IPS DF 6.9 (cell line): ENCODE measurements around the gene TMEM94.

Experiments
- DNase-seq: peaks from one replicate; pipeline ENCODE4 v3.0.0-alpha.2; 2013; ENCODE audit warnings: low read depth, low spot score
- H3K27ac ChIP-seq: one replicate; pipeline ENCODE4 v1.5.1; 2013; ENCODE audit warnings: low read length, control low read depth
- H3K27me3 ChIP-seq: 2 replicates; pipeline ENCODE4 v1.6.1; 2013; ENCODE audit warnings: mild to moderate bottlenecking, low read length; ENCODE audit not compliant: control insufficient read depth, insufficient read depth
- H3K36me3 ChIP-seq: 2 replicates; pipeline ENCODE4 v1.6.1; 2013; ENCODE audit warnings: low read length; ENCODE audit not compliant: control insufficient read depth, insufficient read depth
- H3K4me1 ChIP-seq: 2 replicates; pipeline ENCODE4 v1.6.1; 2013; ENCODE audit warnings: low read length; ENCODE audit not compliant: control insufficient read depth, insufficient read depth
- H3K4me3 ChIP-seq: 2 replicates; pipeline ENCODE4 v1.5.1; 2013; ENCODE audit warnings: mild to moderate bottlenecking, low read length
- H3K9me3 ChIP-seq: 2 replicates; pipeline ENCODE4 v1.6.1; 2013; ENCODE audit warnings: low read length, inconsistent platforms; ENCODE audit not compliant: control insufficient read depth, insufficient read depth
- WGBS: extraction: QIAGEN DNeasy Blood & Tissue Kit; methylation state at CpG from one replicate; pipeline ENCODE4 v1.1.7; 2013; ENCODE audit warnings: mixed read lengths, missing lambda C conversion rate; ENCODE audit not compliant: insufficient read length, insufficient coverage; 5-methylcytosine and 5-hydroxymethylcytosine counted together

Gene TMEM94

DNA sequence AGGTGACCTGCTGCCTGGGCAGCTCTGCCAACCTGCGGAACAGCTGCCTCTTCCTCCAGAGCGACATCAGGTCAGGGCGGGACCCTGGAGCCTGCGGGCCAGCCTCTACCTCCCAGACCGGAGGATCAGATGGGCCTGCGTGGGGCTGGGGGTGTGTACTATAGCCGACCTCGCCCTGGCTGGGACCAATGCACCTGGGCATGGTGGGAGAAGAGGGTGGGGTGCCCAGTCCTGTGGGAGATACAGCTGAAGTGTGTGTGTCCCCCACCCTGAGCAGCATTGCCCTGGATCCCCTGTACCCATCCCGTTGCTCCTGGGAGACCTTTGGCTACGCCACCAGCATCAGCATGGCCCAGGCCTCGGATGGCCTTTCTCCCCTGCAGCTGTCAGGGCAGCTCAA is 39.6 kb downstream of the TMEM94 start:
- Histone ChIP-seq H3K36me3 (peaks cover 20% of the 10 kb centered on the region), H3K27ac (no peak overlapping the region)

DNA sequence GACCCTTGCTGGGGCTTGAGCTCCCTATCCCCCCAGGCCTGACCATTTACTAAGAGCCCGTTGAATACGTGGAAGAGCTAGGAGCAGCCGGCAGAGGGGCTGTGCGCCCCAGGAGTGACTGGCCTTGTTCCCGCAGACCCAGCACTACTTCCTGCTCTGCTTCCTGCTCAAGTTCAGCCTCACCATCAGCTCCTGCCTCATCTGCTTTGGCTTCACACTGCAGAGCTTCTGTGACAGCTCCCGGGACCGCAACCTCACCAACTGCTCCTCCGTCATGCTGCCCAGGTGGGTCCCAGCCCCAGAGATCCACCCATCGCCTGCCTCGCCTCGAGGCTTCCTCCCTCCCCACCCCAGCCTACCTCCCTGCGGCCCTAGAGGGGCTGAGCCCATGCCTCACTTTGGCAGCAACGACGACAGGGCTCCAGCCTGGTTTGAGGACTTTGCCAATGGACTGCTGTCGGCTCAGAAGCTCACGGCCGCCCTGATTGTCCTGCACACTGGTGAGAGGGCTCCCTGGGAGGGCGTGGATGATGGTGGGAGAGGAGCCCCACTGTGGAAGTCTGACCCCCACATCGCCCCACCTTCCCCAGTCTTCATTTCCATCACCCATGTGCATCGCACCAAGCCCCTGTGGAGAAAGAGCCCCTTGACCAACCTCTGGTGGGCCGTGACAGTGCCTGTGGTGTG is 41.7 kb downstream of the TMEM94 start:
- Histone ChIP-seq H3K36me3 (peaks cover 13% of the 10 kb centered on the region), H3K27ac (no peak overlapping the region), H3K27me3 (no peaks in the 10 kb centered on the region), H3K4me1 (no peaks in the 10 kb centered on the region; the same call in 1 of the 2 replicates), H3K9me3 (no peaks in the 10 kb centered on the region), H3K4me3 (no peak overlapping the region)
- no peak for DNase-seq
- no CpG with 5 or more reads among the region's 21 CpGs for WGBS

More for the DNA sequence above, 39.6 kb downstream of the TMEM94 start:
- Histone ChIP-seq H3K4me3 (no peak overlapping the region), H3K9me3 (no peaks in the 10 kb centered on the region), H3K4me1 (no peaks in the 10 kb centered on the region; the same call in 1 of the 2 replicates), H3K27me3 (no peaks in the 10 kb centered on the region)
- DNase-seq: no peak
- no CpG with 5 or more reads among the region's 11 CpGs for WGBS

GRCh38 chr17:75498726-75499213 is 42.3 kb downstream of the TMEM94 start:
- Histone ChIP-seq H3K4me3 (no peak overlapping the region), H3K4me1 (no peaks in the 10 kb centered on the region; the same call in 1 of the 2 replicates), H3K9me3 (no peaks in the 10 kb centered on the region), H3K36me3 (peaks cover 17% of the 10 kb centered on the region), H3K27me3 (no peaks in the 10 kb centered on the region), H3K27ac (no peak overlapping the region)
- no peak for DNase-seq
- no CpG with 5 or more reads among the region's 16 CpGs for WGBS

DNA sequence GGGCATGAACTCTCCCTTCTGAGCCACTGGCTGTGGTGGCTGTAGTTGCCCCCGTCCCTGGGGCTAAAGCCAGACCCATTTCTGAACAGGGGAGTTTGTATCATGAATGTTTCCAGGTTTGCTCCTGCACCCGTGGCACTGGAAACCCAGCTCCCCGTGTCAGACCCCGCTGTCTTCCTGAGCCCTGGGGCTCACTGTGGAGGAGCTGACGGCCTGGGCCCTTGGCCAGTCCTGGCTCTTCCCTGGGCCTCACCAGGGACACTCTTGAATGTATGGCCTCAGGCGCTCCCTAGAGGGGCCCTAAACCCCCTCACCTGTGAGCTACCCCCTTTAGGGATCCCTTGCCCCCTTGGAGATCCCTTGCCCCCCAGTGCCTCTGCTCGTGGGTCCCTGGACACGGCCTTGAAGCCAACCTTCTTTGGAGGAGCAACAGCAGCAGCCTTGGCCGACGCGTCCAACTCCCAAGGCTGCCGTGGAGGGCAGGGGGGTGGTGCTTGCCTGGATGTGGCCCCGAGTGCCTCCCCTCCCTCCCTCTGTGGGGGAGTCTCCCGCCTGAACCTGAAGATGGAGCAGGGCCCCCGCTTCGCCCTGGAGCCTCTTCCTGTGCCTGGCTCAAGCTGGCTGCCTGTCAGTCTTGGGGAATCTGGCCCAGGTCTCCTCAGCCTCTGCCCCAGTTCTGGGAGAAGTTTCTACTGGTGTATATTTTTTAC is 43.0 kb downstream of the TMEM94 start:
- Histone ChIP-seq H3K4me1 (no peaks in the 10 kb centered on the region; the same call in 1 of the 2 replicates), H3K36me3 (peaks cover 13% of the 10 kb centered on the region), H3K9me3 (no peaks in the 10 kb centered on the region), H3K27me3 (no peaks in the 10 kb centered on the region), H3K4me3 (no peak overlapping the region), H3K27ac (no peak overlapping the region)
- no peak for DNase-seq
- WGBS: no CpG with 5 or more reads among the region's 16 CpGs

- H3K4me1 ChIP-seq: no peaks in the 10 kb centered on the region; the same call in 1 of the 2 replicates
- DNase-seq: no peak
- H3K4me3 ChIP-seq: no peak overlapping the region
- H3K36me3 ChIP-seq: peaks cover 13% of the 10 kb centered on the region; the same call in 1 of the 2 replicates
- H3K27me3 ChIP-seq: no peaks in the 10 kb centered on the region
- no peak overlapping the region for H3K27ac ChIP-seq
- WGBS: no CpG with 5 or more reads among the region's 17 CpGs
- H3K9me3 ChIP-seq: no peaks in the 10 kb centered on the region
Observed at GRCh38 chr17:75500419-75501216, 44.2 kb downstream of the TMEM94 start.

DNA sequence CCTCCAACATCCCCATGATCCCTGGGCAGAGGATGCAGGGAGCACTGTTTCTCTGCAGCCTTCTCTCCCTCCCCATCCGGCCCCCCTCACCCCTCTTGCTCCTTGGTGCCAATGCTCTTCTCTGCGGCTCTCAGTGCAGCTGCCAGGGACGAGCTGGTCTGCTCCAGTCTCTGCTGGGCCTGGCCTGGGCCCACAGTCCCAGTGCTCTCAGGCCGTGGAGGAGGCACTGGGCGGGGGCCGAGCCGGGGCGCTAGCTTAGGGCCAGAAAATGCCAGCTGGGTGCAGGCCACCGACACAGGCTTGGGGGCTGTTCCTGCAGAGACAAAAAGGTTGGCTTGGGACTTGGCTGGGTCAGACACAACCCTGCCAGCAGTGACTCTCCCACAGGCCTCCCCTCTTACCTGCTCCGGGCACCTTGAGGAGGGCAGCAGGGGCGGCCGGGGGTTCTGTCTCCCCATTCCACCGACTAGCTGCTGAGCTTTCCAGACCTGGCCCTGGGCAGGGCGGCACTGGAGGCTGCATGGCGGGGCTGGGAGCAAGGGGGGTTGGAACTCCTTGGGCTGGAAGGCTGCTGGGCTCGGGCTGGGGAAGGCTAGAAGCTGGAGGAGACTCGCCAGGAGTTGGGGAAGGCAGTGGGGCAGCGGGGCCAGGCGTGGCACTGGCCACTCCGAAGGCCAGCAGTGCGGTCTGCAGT is 45.1 kb downstream of the TMEM94 start:
- Histone ChIP-seq H3K27ac (no peak overlapping the region), H3K9me3 (no peaks in the 10 kb centered on the region), H3K4me1 (no peaks in the 10 kb centered on the region; the same call in 1 of the 2 replicates), H3K27me3 (no peaks in the 10 kb centered on the region), H3K4me3 (no peak overlapping the region), H3K36me3 (peaks cover 19% of the 10 kb centered on the region)
- no peak for DNase-seq
- no CpG with 5 or more reads among the region's 21 CpGs for WGBS

DNA sequence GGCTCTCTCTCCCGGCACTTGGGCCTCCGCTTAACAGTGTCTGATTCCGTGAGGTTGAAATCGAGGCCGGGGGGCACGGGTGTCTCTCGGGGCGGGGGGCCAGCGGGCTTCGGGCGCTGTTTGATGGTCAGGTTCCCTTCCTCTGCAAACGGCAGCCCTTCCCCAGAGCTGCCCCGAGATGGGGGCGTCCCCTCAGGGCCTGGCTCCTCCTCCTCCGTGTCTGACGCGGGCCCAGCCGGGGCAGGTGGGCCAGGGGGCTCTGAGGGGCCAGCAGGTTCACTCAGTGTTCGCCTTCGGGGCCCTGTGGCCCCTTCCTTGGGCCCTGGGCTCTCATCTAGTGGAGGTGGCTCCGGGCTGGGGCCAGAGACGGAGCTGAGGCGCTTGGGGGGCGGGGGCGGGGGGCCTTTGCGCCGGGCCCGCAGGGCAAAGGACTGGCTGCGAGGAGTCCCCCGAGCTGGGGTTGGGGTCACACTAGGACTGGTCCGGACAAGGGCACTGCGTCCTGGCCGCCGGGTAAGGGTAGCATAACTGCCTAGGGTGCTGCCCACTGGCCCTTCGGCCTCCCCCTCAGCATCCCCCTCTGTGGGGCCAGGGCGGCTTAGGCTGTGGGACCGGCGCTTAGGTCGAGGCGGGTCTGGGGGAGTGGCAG is 45.8 kb downstream of the TMEM94 start:
- Histone ChIP-seq H3K4me1 (no peaks in the 10 kb centered on the region; the same call in 1 of the 2 replicates), H3K4me3 (no peak overlapping the region), H3K27me3 (no peaks in the 10 kb centered on the region), H3K36me3 (peaks cover 26% of the 10 kb centered on the region), H3K27ac (no peak overlapping the region), H3K9me3 (no peaks in the 10 kb centered on the region)
- DNase-seq: no peak
- no CpG with 5 or more reads among the region's 40 CpGs for WGBS

GRCh38 chr17:75502721-75503329 is 46.4 kb downstream of the TMEM94 start:
- WGBS: no CpG with 5 or more reads among the region's 25 CpGs
- Histone ChIP-seq H3K27ac (no peak overlapping the region), H3K36me3 (peaks cover 27% of the 10 kb centered on the region), H3K27me3 (no peaks in the 10 kb centered on the region), H3K4me3 (no peak overlapping the region), H3K9me3 (no peaks in the 10 kb centered on the region), H3K4me1 (no peaks in the 10 kb centered on the region; the same call in 1 of the 2 replicates)
- no peak for DNase-seq

- no CpG with 5 or more reads among the region's 23 CpGs for WGBS
- no peak overlapping the region for H3K27ac ChIP-seq
- no peak overlapping the region for H3K4me3 ChIP-seq
- no peaks in the 10 kb centered on the region; the same call in 1 of the 2 replicates for H3K4me1 ChIP-seq
- H3K27me3 ChIP-seq: no peaks in the 10 kb centered on the region
- H3K36me3 ChIP-seq: peaks cover 23% of the 10 kb centered on the region
- no peak for DNase-seq
- no peaks in the 10 kb centered on the region for H3K9me3 ChIP-seq
Observed at GRCh38 chr17:75503337-75503950, 47.0 kb downstream of the TMEM94 start.
